Stimulated activated CD4-positive, alpha-beta T cell treated with anti-CD3 and anti-CD28 coated beads, Interleukin-1b, Interleukin-23, amount 100 ng/mL, for 24 hours (primary cell): ENCODE results near the gene SMYD1.

Experiments used
- DNase-seq, 4 experiments: peaks; one replicate each; pipeline ENCODE4 v3.0.0-alpha.2; 2020; ENCODE audit warnings: low read depth in 4 of 4, low spot score in 1 of 4

Gene SMYD1

DNA sequence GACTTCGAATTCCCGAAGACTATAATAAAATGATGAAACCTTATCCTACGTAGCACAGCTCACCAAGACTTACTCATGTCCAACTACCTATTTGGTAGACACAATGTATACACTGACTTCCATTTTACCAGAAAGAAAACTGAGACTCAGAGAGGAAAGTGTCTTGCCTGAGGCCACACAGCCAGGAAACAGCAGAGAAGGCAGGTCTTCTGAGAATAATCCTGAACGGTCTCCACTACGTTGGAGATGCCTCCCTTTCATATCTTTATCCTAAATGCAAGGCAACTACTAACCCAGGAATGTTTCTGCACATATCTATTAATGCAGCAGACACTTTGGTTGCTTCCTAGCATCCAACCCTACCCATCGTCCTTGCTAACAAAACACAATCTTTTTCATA lies 72.2 kb downstream of the SMYD1 start:
- DNase-seq: no peak

DNA sequence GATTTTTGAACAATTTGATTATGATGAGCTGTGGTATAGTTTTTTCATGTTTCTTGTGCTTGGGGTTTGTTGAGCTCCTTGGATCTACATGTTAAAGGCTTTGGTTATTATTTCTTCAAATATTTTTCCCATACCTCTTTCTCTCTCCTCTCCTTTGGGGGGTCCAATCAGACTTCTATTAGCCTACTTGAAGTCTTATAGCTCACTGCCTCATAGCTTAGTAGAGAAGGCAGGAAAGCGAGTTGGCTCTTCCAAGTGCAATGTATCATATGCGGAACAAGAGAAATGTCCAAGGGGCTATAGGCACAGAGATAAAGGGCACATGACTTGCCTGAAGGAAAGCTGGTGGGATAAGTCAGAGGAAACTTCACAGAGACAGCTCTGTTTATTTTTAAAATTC lies 74.3 kb downstream of the SMYD1 start:
- DNase-seq: no peak

DNA sequence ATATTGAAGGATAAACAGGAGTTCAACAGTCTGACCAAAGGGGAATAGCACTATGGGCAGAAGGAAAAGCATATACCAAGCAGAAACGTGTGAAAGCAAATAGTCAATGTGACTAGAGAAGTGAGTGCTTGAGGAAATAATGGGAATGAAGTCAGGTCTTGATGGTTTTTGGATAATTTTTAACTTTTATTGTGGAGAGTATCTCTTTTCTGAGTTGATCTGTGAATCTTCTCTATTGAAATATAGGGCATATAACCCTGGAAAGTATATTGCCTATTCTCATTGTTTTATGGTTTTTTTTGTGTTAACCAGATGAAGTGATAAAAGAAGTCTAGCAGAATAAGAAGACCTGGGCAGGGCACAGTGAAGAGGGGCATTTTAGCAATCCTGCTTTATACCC lies 76.6 kb downstream of the SMYD1 start:
- no peak for DNase-seq

DNA sequence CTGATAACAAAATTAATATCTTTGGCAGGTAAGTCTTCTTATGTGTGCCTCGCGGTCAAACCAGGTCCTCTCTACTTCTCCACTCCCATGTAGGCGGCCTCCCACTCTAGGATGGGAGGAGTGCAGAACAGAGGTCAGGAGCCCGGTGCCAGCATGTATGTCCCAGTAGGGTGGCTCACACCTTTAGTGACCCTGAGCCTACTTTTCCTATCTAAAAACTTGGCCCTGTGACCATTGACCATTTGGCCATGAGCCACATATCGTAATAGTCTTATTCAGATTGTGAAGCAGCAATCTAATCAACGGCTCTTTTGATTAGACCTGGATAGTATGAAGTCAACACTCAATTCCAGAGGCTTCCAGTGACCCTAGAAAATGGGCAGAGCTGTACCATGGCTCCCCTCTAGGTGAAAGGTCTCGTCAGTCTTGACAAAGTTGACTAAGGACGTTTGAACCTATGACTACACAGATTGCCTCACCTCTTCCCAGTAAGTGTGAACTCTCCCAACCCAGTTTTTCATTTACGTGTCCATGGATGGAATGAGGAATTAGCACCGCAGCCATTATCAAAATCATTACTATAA lies 77.4 kb downstream of the SMYD1 start:
- DNase-seq: no peak

DNA sequence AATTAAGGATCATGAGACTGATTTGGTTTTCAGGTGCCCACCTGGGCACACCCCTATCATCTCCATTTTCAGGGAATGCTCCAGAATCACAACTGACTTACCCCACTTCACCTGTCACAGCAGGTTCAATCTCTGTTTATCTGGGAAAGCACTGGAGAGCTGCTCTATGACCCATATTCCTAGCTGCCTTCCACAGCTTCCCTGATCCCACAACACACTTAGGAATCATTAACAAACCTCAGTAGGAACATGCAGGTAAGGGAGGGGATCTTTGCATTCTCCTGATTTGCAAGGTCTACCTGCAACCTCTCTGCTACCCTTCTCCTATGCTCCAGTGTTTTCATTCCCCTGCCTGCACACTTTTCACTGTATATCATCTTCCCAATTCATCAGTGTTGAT lies 79.0 kb downstream of the SMYD1 start:
- DNase-seq: no peak

DNA sequence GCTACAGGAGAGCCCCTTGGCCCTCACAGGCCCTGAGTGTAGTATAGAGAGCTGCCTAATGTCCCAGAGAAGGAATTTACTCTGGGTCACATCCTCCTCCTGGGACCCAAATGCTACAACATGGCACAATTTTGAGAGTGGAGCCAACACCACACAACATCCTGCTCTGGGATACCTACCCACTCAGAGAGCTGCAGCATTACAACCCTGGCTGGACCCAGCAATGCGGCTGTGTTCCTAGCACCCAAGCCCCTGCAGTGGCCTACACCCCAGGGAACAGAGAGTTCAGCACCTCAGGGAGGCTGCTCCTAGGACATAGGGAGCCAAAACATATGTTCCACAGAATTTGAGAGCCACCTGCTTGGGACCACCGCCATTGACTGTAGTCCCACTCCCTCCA lies 79.5 kb downstream of the SMYD1 start:
- no peak for DNase-seq

DNA sequence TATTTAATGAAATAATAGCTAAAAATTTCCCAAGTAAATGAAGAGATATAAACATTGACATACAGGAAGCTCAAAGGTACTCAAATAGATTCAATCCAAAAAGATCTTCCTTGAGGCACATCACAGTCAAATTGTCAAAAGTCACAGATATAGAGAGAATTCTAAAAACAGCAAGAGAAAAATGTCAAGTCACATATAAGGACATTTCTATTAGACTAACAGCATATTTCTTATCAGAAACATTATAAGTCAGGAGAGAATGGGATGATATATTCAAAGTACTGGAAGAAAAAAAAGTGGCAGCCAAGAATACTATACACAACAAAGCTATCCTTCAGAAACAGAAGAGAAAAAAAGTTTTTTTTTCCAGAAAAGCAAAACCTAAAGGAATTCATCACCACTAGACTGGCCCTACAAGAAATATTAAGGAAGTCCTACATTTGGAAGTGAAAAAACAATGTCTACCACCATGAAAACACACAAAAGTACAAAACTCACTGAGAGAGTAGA lies 81.4 kb downstream of the SMYD1 start:
- DNase-seq: no peak

DNA sequence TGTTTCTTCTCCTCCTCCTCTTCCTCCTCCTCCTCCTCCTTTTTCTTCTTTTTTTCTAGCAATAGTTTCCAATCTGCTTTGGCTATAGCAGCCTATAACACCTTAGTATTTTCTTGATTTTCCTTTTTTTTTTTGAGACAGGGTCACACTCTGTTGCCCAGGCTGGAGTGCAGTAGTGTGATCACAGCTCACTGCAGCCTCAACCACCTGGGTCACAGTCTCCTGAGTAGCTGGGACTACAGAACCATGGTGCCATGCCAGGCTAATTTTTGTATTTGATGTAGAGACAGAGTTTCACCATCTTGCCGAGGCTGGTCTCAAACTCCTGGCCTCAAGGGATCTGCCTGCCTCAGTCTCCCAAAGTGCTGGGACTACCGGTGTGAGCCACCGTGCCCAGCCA lies 91.9 kb downstream of the SMYD1 start:
- no peak for DNase-seq

DNA sequence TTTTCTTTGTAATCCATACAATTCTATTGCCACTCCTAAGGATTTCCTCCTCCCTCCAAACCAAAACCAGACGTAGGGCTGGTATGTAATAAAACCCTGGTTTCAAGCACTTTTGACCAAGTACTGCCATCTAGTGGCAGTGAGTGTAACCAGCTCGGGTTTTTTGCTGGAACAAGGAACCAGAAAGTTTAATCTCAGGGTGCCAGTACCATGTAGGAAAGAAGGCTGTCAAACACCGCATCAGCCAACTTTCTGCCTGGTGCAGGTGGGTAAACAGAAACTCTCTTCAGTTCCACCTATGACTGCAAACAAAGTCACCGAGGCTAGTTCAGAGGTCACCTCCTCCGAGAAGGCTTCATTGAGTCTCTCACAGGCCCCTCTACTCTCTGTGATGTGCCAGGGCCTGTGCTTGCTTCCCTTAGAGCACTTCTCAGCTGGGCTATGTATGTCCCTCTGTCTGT lies 92.4 kb downstream of the SMYD1 start:
- DNase-seq: peak in 2 of 4 experiments; percentile 37 to 42

DNA sequence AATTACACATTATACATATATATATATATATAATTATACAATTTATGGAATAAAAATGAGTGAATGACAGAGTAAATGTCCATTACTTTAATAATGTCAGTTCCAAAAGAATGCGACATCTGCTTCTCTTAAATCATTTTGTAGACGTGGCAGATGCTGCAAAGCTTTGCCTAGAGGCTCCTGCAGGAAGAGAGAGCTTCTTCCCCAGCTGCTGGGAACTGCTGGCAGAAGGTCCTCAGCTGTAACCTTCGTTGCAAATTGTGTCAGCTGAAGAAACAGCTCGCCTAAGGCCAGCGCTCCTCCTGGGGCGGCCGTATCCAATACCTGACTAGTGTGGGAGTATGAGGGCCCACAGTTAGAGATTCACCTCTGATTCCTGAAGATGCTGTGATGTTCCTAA lies 92.9 kb downstream of the SMYD1 start:
- DNase-seq: no peak

DNA sequence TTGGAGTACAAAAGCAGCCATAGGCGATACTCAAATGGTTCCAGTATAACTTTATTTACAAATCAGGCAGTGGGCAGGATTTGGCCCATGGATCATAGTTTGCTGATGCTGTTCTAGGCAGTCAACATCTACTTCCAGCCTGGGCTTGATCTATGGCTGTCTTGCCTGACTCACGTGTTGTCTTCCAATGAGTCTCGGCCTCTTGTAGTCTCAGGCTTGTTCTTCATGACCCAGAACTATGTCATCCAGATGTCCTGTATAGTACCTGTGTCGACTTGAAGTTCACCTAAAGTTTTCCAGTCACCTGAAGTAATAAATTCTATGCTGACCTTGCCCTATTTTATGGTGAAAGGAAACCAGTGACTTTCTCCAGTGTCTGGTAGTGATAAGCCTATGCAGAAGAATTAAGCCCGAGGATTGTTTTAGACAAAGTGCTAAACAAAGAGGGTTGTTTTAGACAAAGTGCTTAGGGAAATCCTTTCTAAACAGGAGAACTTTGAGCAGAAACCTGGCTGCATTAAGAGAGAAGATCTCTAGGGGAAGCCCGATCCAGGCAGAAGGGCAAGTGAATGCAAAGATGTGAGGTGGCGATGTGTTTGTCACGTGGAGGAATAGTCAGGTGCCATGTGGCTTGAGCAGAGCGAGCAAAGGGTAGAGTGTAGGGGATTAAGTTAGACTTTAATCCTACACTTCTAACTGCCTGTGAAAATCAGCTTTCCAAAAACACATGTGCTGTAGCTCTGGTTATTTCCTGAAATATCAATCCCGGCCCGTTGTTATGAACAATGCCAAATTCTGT lies 94.0 kb downstream of the SMYD1 start:
- no peak for DNase-seq
